HUES48 (cell line): ENCODE data around the gene FXYD1.

Experiments
- H3K27ac ChIP-seq: one replicate; pipeline ENCODE4 v1.7.0; 2013; ENCODE audit warnings: low read depth, low read length, inconsistent platforms
- H3K27me3 ChIP-seq: 2 replicates; pipeline ENCODE4 v1.6.1; 2013; ENCODE audit warnings: mild to moderate bottlenecking, low read length; ENCODE audit not compliant: control insufficient read depth, insufficient read depth
- H3K36me3 ChIP-seq: 2 replicates; pipeline ENCODE4 v1.6.1; 2013; ENCODE audit warnings: low read length; ENCODE audit not compliant: control insufficient read depth, insufficient read depth
- H3K4me1 ChIP-seq: 2 replicates; pipeline ENCODE4 v1.6.1; 2013; ENCODE audit warnings: mild to moderate bottlenecking, low read length; ENCODE audit not compliant: control insufficient read depth, insufficient read depth
- H3K4me3 ChIP-seq: 2 replicates; pipeline ENCODE4 v1.5.1; 2013; ENCODE audit warnings: mild to moderate bottlenecking, low read depth, low read length
- H3K9ac ChIP-seq: 2 replicates; pipeline ENCODE4 v1.6.1; 2013; ENCODE audit warnings: mild to moderate bottlenecking, low read depth, low read length, moderate library complexity
- H3K9me3 ChIP-seq: 2 replicates; pipeline ENCODE4 v1.6.1; 2013; ENCODE audit warnings: low read length; ENCODE audit not compliant: control insufficient read depth, insufficient read depth

The FXYD1 gene

GRCh38 chr19:35138305-35138892 lies at the start of gene FXYD1:
TSS of gene FXYD1 (plus strand) at chr19:35138824. CDS start at chr19:35140080, 1,256 bp downstream.
- Histone ChIP-seq H3K27ac (no peak within 1 kb of the TSS), H3K36me3 (no peaks in the 10 kb centered on the region), H3K27me3 (peaks cover 15% of the 10 kb centered on the region), H3K4me3 (no peak within 1 kb of the TSS), H3K4me1 (peaks cover 14% of the 10 kb centered on the region; the same call in 1 of the 2 replicates), H3K9me3 (no peaks in the 10 kb centered on the region), H3K9ac (no peak within 1 kb of the TSS)

GRCh38 chr19:35089554-35089953 lies 49.1 kb upstream of the FXYD1 start:
- Histone ChIP-seq H3K27ac (no peak overlapping the region), H3K27me3 (no peaks in the 10 kb centered on the region), H3K4me3 (no peak overlapping the region), H3K9me3 (no peaks in the 10 kb centered on the region), H3K36me3 (no peaks in the 10 kb centered on the region), H3K9ac (no peak overlapping the region), H3K4me1 (peaks cover 10% of the 10 kb centered on the region)

DNA sequence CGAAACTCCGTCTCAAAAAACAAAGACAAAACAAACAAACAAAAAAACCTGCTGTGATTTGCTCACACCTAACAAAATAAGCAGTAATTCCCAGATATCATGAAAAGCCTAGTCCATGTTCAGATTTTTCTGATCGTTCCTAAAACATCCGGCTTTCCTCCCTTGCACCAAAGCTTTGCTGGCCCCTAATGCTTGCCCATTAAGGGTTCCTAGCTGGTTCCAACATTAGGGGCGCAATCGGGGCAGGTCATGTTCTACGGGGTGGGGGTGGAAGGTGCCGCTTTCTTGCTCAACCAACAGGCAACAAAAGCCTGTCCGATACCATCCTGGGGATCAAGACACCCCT lies 48.5 kb upstream of the FXYD1 start:
- H3K27me3 ChIP-seq: no peaks in the 10 kb centered on the region
- H3K9me3 ChIP-seq: no peaks in the 10 kb centered on the region
- H3K4me3 ChIP-seq: no peak overlapping the region

DNA sequence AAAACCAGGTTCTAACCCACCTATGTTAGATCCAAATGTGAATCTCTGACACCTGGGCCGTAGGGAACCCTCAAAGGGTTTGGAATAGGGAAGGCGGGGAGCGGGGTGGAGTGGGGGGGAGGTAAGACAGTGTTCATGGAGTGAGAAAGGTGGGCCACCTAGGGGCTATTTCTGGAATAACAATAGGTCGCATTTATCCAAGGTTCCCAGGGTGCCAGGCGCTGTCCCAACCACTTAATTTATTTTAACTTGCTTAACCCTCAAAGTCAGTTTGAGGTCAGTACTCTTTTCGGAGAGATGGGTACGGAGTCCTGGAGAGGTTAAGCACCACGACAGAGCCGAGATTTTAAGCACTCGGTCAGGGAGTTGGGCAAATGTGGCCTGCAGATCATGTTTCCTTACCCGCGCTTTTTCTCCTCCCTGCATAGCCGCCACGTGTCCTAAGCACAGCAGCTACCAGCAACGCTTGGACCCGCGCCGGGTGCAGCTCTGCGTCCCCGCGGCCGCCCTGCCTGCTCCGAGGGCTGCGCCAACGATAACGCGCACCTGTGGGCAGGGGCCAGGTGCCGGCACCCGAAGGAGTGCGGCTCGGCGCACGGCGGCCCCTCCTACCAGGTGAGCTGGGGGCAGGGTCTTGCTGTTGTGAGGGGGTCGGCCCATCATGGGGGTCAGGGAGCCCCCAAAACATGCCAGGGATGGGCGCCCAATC lies 48.0 kb upstream of the FXYD1 start:
- Histone ChIP-seq H3K9ac (peak overlapping the region; percentile 60; the same call in 1 of the 2 replicates), H3K27ac (no peak overlapping the region), H3K36me3 (no peaks in the 10 kb centered on the region), H3K4me3 (peak overlapping the region; percentile 42), H3K27me3 (no peaks in the 10 kb centered on the region), H3K4me1 (peaks cover 10% of the 10 kb centered on the region), H3K9me3 (no peaks in the 10 kb centered on the region)

More for the DNA sequence above, 48.5 kb upstream of the FXYD1 start:
- Histone ChIP-seq H3K9ac (no peak overlapping the region), H3K27ac (no peak overlapping the region), H3K4me1 (peaks cover 10% of the 10 kb centered on the region), H3K36me3 (no peaks in the 10 kb centered on the region)

- H3K4me1 ChIP-seq: peaks cover 10% of the 10 kb centered on the region
Measured at GRCh38 chr19:35093430-35093829, 45.2 kb upstream of the FXYD1 start.

DNA sequence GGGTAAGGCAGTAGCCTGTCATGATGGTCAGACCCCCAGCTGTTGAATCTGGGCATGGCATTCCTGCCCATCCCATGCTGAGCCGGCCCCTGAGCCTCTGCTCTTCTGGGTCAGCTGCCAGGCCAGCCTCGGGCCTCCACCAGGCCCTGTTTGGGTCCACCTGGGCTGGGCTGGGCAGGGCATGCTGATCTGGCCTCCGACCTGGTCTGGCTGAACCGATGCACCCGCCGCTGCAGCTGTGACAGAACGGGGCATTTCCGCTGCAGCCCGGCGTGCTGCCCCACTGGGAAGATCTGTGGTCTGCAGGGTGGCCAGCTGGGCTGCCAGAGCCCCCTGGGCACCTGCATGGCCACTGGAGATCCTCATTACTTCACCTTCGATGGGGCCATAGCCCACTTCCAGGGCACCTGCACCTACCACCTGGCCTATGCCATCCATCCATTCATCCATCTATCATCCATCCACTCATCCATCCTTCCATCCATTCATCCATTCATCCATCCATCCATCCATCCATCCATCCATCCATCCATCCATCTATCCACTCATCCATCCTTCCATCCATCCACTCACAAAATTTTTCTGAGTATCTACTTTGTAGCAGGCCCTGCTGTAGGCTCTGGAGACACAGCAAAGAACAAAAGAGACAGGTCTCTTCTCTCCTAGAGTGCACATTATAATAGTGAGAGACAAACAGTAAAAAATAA lies 44.5 kb upstream of the FXYD1 start:
- no peaks in the 10 kb centered on the region for H3K27me3 ChIP-seq
- H3K4me1 ChIP-seq: peaks cover 10% of the 10 kb centered on the region
- no peak overlapping the region for H3K27ac ChIP-seq
- H3K9ac ChIP-seq: no peak overlapping the region
- no peaks in the 10 kb centered on the region for H3K36me3 ChIP-seq
- no peak overlapping the region for H3K4me3 ChIP-seq
- no peaks in the 10 kb centered on the region for H3K9me3 ChIP-seq

More at GRCh38 chr19:35093430-35093829, 45.2 kb upstream of the FXYD1 start:
- H3K9ac ChIP-seq: no peak overlapping the region
- no peaks in the 10 kb centered on the region for H3K9me3 ChIP-seq
- no peaks in the 10 kb centered on the region for H3K27me3 ChIP-seq
- no peaks in the 10 kb centered on the region for H3K36me3 ChIP-seq
- no peak overlapping the region for H3K27ac ChIP-seq
- H3K4me3 ChIP-seq: no peak overlapping the region

DNA sequence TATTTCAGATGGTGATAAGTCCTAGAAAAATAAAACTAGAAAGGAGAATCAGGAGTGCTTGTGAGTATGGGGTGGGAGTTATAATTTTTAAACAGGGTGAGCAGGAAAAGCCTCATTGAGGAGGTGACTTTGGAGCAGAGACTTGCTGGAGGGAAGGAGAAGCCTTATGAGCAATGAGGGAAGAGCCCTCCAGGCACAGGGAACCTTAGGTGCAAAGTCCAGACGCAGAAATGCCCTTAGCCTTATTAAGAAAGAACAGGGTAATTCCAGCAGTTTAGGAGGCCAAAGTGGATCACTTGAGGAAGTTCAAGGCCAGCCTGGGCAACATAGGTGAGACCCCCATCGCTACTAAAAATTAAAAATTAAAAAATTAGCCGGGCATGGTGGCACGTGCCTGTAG lies 44.0 kb upstream of the FXYD1 start:
- Histone ChIP-seq H3K27me3 (no peaks in the 10 kb centered on the region), H3K4me1 (peaks cover 10% of the 10 kb centered on the region), H3K36me3 (no peaks in the 10 kb centered on the region), H3K9me3 (no peaks in the 10 kb centered on the region), H3K9ac (no peak overlapping the region), H3K4me3 (no peak overlapping the region), H3K27ac (no peak overlapping the region)

- H3K4me3 ChIP-seq: no peak overlapping the region
- H3K9ac ChIP-seq: no peak overlapping the region
- no peaks in the 10 kb centered on the region for H3K9me3 ChIP-seq
- peaks cover 2% of the 10 kb centered on the region; the same call in 1 of the 2 replicates for H3K4me1 ChIP-seq
- H3K27ac ChIP-seq: no peak overlapping the region
- H3K27me3 ChIP-seq: no peaks in the 10 kb centered on the region
- no peaks in the 10 kb centered on the region for H3K36me3 ChIP-seq
Measured at GRCh38 chr19:35095667-35096368, 42.8 kb upstream of the FXYD1 start.

DNA sequence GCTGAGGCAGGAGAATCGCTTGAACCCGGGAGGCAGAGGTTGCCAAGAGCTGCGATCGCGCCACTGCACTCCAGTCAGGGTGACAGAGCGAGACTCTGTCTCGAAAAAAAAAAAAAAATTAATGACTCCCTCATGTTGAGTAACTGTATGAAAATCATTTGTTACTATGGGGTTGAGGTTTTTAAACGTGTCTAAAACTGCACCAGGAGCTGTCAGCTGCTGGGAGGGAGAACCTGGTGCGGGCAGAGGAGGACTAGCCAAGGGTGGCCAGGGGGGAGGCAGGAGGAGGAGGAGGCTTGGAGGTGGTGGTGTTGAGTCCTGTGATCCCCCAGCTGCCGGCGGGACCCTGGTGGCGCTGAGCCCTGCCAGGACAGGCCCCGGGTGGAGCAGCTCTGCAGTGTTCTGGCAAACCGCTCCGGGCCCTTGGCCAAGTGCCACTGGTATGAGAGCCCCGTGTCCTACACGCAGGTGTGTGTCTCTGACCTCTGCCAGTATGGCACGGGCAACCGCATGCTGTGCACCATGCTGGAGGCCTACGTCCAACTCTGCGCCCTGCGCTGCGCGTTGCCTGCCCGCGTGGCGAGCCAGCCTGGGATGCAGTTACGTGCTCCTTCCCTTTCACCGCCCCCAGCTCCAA lies 40.1 kb upstream of the FXYD1 start:
- H3K4me3 ChIP-seq: no peak overlapping the region
- H3K9ac ChIP-seq: no peak overlapping the region
- H3K27me3 ChIP-seq: no peaks in the 10 kb centered on the region
- no peaks in the 10 kb centered on the region for H3K9me3 ChIP-seq
- H3K27ac ChIP-seq: no peak overlapping the region
- H3K4me1 ChIP-seq: no peaks in the 10 kb centered on the region
- H3K36me3 ChIP-seq: no peaks in the 10 kb centered on the region

DNA sequence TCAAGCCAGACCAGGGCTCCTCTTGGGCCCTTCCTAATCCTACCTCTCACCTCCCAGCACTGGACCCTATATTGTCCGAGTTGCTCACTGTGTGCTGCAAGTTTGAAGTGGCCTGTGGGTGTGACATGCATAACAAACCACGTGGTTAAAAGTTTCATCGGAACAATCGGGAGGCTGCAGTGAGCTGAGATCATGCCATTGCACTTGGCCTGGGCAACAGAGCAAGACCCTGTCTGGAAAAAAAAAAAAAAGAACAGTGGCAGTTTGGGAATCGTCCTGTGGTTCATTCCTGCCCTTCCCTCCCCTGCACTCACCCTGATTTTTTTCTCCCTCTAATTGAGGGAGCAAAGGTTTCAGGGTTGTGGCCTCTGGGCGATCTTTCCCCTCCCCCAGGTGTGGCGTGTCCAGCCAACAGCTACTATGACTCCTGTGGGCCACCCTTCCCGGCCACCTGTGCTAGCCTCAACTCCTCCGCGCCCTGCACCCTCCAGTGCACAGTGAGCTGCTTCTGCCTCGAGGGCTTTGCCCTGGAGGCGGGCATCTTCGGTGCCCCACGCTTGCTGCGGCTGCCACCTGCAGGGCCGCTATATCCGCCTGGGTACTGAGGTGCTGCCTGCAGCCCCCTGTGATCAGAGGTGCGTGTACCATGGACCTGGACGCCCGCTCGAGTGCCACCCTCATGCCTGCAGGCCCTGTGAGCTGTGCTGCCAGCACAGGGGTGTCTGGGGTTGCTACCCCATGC lies 39.3 kb upstream of the FXYD1 start:
- Histone ChIP-seq H3K36me3 (no peaks in the 10 kb centered on the region), H3K4me3 (no peak overlapping the region), H3K27me3 (no peaks in the 10 kb centered on the region), H3K9ac (no peak overlapping the region), H3K9me3 (no peaks in the 10 kb centered on the region), H3K27ac (no peak overlapping the region), H3K4me1 (no peaks in the 10 kb centered on the region)
